Measurements from ENCODE around the gene PRADC1. TPM values are rescaled to one million over a fixed set of nuclear protein-coding genes. Genes with fewer than 3 reads are reported as not detected.

The PRADC1 gene
- polyA plus RNA-seq, 3 donors = 9.0 to 49.2 (median 33.3) TPM

- Mint-ChIP-seq H3K27me3 (ENCODE audit: low read depth in 3 of 3) (peaks cover 28 to 39% (median 30%) of the 10 kb centered on the region in 3 donors), H3K4me1 (peaks cover 4% of the 10 kb centered on the region), H3K27ac (no peak overlapping the region)
These were observed 24.8 kb downstream of the PRADC1 start for GRCh38 chr2:73208258-73208657.

GRCh38 chr2:73205611-73206010, 27.4 kb downstream of the PRADC1 start:
- peaks cover 52 to 65% (median 53%) of the 10 kb centered on the region in 3 donors for H3K27me3 Mint-ChIP-seq (ENCODE audit: low read depth in 3 of 3)
- TF ChIP-seq CTCF (IDR thresholded peaks at IDR 0.05) = no peak
- H3K4me2 ChIP-seq (replicated peaks; ENCODE audit: extremely low read depth, low read length, poor library complexity, severe bottlenecking) = no peak overlapping the region
- no peaks in the 10 kb centered on the region for H3K36me3 ChIP-seq (replicated peaks in 1 of 2; ENCODE audit: control insufficient read depth in 1 of 2, insufficient read depth in 2 of 2, low read length in 2 of 2)
- H3K27me3 ChIP-seq (ENCODE audit: control insufficient read depth in 2 of 2, insufficient read depth in 2 of 2, low read length in 2 of 2) = peaks cover 30 to 44% of the 10 kb centered on the region in 2 donors
- H3K36me3 Mint-ChIP-seq = peaks cover 0 to 7% of the 10 kb centered on the region in 2 donors
- H3K79me2 ChIP-seq (ENCODE audit: insufficient read depth, low read length) = no peaks in the 10 kb centered on the region
- H3K4me3 Mint-ChIP-seq = no peak overlapping the region
- peaks cover 0 to 10% of the 10 kb centered on the region in 2 donors for H3K9me3 ChIP-seq (replicated peaks in 1 of 2; ENCODE audit: control insufficient read depth in 1 of 2, insufficient read depth in 1 of 2, low read length in 2 of 2)
- H3K27ac Mint-ChIP-seq = no peak overlapping the region
- H3K27ac ChIP-seq (ENCODE audit: low read depth in 1 of 2, low read length in 2 of 2) = no peak overlapping the region
- peaks cover 0 to 14% (median 5%) of the 10 kb centered on the region in 7 donors for H3K9me3 Mint-ChIP-seq
- no peak overlapping the region for H3K4me3 ChIP-seq (replicated peaks in 1 of 3; ENCODE audit: low read depth in 2 of 3, low read length in 3 of 3)
- intact Hi-C loops (cut with micrococcal nuclease) = no loop called here
- H3K4me1 ChIP-seq (ENCODE audit: control insufficient read depth in 1 of 2, insufficient read depth in 2 of 2, low read length in 2 of 2) = peaks cover 0 to 13% of the 10 kb centered on the region in 2 donors
- H4K20me1 ChIP-seq (ENCODE audit: insufficient read depth, low read length) = no peaks in the 10 kb centered on the region
- 83% methylated on average over 2 of the region's 6 CpGs for WGBS (ENCODE audit: insufficient coverage)
- DNase-seq = no peak
- H3K4me1 Mint-ChIP-seq = peaks cover 2% of the 10 kb centered on the region
- no peak overlapping the region for H2AFZ ChIP-seq (ENCODE audit: insufficient read depth, low read depth, low read length, poor library complexity, severe bottlenecking)
- H3K9ac ChIP-seq (ENCODE audit: insufficient read depth, low read length, poor library complexity, severe bottlenecking) = no peak overlapping the region

More at GRCh38 chr2:73208258-73208657, 24.8 kb downstream of the PRADC1 start:
- Histone ChIP-seq H3K9ac (ENCODE audit: insufficient read depth, low read length, poor library complexity, severe bottlenecking) (no peak overlapping the region), H3K4me2 (replicated peaks; ENCODE audit: extremely low read depth, low read length, poor library complexity, severe bottlenecking) (no peak overlapping the region), H3K27me3 (ENCODE audit: control insufficient read depth in 2 of 2, insufficient read depth in 2 of 2, low read length in 2 of 2) (peaks cover 11 to 21% of the 10 kb centered on the region in 2 donors), H3K79me2 (ENCODE audit: insufficient read depth, low read length) (no peaks in the 10 kb centered on the region), H4K20me1 (ENCODE audit: insufficient read depth, low read length) (no peaks in the 10 kb centered on the region), H3K27ac (ENCODE audit: low read depth in 1 of 2, low read length in 2 of 2) (no peak overlapping the region), H3K9me3 (replicated peaks in 1 of 2; ENCODE audit: control insufficient read depth in 1 of 2, insufficient read depth in 1 of 2, low read length in 2 of 2) (peaks cover 0 to 4% of the 10 kb centered on the region in 2 donors), H3K4me1 (ENCODE audit: control insufficient read depth in 1 of 2, insufficient read depth in 2 of 2, low read length in 2 of 2) (peaks cover 2 to 9% of the 10 kb centered on the region in 2 donors), H3K36me3 (replicated peaks in 1 of 2; ENCODE audit: control insufficient read depth in 1 of 2, insufficient read depth in 2 of 2, low read length in 2 of 2) (no peaks in the 10 kb centered on the region), H3K4me3 (replicated peaks in 1 of 3; ENCODE audit: low read depth in 2 of 3, low read length in 3 of 3) (no peak overlapping the region), H2AFZ (ENCODE audit: insufficient read depth, low read depth, low read length, poor library complexity, severe bottlenecking) (no peak overlapping the region)
- no peak for DNase-seq
- Mint-ChIP-seq H3K9me3 (peaks cover 0 to 11% (median 0%) of the 10 kb centered on the region in 7 donors), H3K4me3 (no peak overlapping the region), H3K36me3 (peaks cover 0 to 4% of the 10 kb centered on the region in 2 donors)
- TF ChIP-seq CTCF (IDR thresholded peaks at IDR 0.05) = no peak
- 93% methylated on average over 2 of the region's 3 CpGs for WGBS (ENCODE audit: insufficient coverage)
- intact Hi-C loops (cut with micrococcal nuclease) = no loop called here

All from CD14-positive monocyte (primary cell).